Left renal cortex interstitium (tissue), 4 donors: ENCODE data around the gene POC1A. TPM values are rescaled to one million over a fixed set of nuclear protein-coding genes. Genes with fewer than 3 reads are reported as not detected.
"Not testable (repeated sequence)": the region's sequence is repeated elsewhere in the genome, so short reads cannot be mapped to it uniquely, and the experiment has no call there.

ENCODE experiments used
- DNase-seq, 4 donors: peaks; one replicate each; pipeline ENCODE4 v3.0.0-alpha.2; 2013; ENCODE audit warnings: low read depth in 4 of 4, low spot score in 2 of 4, missing footprints in 1 of 4
- polyA plus RNA-seq, 4 donors: library from polyadenylated mRNA; unstranded; fragments of 120-200 nt; gene quantifications; one replicate each; pipeline ENCODE4 v1.2.1, GENCODE V29; 2013; ENCODE audit not compliant: insufficient read length in 4 of 4

POC1A gene
- polyA plus RNA-seq, 4 donors, result 7.5 to 8.4 (median 7.9) TPM

DNA sequence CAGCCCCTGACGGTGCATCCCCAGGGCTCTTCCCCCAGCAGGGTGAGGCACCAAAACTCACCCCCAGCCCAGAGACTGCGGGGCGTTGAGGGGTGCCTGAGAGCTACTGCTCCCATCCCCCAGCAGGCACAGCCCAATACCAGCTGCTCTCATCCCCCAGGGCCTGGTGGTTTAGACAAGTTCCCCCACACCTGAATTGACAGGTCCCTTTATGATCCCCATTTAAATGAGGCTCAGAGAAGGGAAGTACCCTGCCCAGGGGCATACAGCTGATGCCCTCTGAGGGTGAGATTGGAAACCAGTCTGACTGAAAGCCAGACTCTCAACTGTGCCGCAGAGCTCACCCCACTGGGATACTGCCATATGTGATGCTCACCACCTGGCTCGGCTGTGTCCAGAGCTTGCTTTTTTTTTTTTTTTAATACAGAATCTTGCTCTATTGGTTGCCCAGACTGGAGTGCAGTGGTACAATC, 118.0 kb downstream of the POC1A start:
- no peak for DNase-seq

DNA sequence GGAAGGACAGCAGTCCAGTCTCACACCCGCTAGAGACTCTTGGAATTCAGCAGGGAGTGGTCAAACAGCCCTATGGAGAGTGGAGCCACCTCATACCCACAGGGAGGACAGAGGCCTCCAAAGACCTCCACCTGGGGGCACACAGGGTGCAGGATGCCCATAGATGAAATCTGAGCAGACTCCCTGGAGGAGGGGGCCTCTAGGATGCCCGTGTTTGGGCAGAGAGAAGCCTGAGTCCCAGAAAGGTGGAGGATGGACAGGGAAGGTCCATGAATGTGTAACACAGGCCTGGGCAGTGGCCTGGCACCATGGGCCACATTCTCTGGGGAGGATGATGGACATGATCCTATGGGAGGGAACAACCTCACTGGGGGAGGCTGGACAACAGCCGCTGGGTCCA, 119.6 kb downstream of the POC1A start:
- no peak for DNase-seq

DNA sequence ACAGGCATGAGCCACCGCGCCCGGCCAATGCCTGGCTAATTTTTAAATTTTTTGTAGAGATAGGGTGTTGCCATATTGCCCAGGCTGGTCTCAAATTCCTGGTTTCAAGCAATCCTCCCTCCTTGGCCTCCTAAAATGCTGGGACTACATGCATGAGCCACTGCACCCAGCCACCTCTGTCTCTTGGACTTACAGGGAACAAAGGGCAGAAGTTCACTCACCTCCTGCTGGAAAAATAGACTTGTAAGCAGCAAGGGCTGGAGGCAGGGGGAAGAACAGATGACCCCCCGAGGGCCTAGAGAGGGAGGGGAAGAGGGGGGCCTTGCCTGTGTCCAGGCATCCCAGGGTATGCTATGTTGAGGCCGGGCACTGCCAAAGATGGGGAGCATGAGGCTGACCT, 120.0 kb downstream of the POC1A start:
- no peak for DNase-seq

DNA sequence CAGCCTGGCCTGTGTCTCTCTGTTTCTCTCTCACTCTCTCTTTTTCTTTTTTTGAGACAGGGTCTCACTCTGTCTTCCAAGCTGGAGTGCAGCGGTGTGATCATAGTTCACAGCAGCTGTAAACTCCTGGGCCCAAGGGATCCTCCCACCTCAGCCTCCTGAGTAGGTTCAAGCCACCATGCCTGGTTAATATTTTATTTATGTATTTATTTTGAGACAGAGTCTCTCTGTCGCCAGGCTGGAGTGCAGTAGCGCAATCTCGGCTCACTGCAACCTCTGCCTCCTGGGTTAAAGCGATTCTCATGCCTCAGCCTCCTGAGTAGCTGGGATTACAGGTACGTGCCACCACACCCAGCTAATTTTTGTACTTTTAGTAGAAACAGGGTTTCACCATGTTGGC, 120.5 kb downstream of the POC1A start:
- not testable (repeated sequence) for DNase-seq

DNA sequence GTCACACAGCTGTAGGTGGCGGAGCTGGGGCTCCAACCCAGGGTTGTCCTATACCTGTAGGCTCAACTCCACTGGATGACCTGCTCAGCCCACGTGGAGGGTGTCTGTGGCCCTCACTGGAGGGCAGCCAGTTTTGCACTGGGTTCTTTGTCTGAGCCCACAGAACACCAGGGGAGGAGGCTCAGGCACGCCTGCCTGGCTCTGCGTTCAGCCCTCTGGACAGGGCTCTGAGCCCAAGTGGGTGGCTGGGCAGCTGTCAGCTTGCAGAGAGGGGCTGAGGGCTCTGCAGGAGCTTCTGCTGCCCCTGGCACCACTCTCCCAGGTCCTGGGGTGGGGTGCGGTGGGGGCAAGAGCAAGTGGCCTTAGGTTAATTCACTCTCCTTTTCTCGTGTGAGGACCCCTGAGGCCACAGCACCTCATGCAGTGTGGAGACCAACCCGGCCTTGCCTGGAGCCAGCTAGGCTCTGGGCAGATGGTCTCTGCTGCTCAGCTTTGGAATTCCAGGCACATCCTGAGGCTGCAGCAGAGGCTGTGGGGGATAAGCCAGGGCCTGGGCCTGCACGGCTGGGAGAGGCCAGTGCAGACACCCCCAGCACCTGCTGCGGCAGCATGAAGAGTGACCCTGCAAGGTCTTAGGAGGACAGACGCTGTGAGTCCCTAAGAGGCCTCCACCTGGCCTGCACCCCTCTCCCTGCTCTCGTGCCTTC, 121.4 kb downstream of the POC1A start:
- DNase-seq, result no peak

DNA sequence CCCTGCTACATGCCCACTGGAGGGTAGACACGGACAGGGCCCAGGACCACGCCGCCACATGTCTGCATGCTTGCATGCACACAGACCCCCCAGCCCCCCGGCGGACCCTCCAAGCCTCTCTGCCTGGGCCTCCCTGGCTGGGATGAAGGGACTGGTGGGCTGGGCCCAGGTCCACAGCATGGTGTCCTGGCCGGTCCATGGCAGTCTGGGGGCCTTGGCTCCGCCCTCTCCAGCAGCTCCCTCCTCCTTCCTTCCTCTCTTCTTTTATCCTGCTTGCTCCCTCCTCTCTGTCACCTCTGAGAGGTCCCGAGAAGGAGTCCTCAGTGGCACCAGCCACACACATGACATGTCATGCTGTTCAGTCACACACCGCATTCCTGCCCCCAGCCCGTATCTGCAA, 122.3 kb downstream of the POC1A start:
- no peak for DNase-seq

DNA sequence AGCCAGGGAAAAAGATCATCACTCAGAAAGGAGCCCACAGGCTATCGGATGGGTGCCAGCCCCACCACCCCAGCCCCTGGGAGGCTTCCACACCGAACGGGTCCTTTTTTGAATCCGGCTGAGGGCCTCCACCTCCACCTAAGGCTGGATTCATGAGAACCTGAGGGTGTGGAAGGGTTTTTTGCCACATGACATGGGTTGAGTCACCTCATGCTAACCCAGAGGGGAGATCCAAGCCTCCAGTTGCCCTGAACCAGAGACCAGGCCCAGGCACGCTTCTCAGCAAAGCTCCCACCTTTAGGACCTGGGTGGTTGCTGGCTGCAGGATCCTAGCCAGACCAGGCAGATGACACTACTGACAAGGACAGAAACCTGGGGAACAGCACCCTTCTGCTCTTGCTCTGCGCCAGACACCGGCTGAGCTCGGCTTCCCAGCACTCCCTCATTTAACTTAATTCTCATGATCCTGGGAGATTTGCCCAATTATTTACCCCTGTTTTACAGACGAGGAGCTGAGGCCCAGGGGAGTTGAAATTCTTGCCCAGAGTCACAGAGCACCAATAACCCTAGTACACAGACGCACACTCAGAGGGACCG, 123.4 kb downstream of the POC1A start:
- no peak for DNase-seq

DNA sequence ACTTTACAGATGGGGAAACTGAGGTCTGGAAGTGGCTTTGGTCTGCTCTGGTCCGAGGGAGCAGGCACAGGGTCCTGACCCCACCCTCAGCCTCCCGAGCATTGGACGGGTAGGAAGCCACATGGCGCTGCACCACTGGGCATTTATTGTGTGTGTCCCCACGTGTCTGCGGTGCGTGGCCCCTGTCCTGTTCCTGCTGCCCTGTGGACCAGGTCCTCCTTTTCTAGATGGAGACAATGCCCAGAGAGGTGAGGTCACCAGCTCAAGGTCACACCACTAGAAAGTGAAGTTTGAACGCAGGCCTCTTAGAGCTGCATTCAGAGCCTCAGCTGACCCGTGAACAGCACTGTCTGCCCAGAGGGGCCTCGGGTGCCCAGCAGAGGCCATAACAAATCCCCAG, 124.7 kb downstream of the POC1A start:
- no peak for DNase-seq

DNA sequence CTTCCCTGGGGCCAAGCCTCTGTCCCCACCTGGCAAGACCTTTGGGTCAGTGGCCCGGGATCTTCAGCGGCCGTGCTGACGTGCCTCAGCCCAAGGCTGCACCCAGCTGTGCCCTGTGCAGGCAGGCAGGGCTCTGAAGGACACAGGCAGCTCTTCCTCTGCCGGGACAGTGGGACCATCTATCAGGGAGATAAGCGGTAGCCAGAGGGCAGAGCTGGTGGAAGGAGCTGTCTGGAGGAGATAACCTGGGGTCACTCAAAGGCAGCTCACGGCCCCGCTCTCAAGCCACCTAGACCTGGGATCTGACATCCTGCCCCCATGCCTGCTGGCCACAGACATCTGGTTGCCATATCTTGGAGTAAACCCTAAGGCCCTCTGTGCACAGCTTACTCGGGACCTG, 125.2 kb downstream of the POC1A start:
- no peak for DNase-seq

DNA sequence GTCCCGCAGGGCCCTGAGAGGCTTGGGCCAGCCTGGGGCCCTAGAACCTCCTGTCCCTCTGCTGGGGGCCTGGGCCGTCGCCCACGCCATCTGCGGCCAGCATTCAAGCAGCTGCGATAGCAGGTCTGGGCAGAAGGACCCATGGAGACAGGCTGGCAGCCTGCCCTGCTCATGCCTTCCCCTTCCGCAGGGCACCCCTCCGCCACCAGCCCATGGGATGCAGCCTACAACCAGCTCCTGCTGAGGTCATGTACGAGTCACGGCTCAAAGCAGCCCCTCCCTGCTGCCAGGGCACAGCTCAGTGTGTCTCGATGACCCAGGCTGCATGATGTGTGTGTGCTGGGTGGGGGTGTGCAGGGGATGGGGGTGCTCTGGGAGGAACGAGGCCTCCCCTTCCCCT, 125.7 kb downstream of the POC1A start:
- no peak for DNase-seq

DNA sequence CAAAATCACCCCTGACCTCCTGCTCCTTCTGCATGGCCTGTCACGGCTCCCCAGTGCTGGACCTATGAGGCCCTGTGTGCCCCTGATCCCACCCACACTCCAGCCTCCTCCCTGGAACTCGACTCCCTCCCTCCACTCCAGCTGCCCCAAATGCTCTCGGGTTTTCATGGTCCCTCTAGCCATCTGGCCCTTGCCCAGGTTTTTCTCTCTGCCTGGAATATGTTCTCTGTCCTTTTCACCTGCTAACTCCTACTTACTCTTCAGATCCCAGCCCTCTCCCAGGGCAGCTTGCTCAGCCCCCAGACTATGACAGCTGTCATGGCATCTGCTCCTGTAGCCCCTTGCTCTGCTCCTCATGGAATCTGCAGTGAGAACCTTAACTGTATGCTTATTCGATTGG, 128.2 kb downstream of the POC1A start:
- DNase-seq, result no peak

DNA sequence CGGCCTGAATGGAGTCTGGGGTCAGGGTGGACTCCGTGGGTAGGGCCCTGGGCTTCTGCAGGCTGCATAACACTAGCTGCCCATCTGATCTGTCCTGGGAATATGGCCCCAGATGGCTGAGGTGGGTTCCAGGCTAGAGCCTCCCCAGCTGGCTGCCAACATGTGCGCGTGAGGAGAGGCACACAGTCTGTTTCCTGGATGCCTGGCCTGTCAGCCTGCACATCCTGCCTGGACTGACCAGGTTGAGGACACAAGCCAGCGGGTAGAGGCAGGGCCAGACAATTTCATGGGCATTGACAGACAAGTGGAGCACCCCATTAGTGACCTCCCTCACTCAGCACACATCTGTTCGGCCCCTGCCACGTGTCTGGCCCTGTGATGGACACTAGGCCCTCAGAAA, 128.8 kb downstream of the POC1A start:
- DNase-seq, result no peak

Other genes starting within 250 kb of the POC1A start
- gene RRP9, start 212.5 kb downstream of the POC1A start, polyA plus RNA-seq, result 10 to 100 TPM; 18.0 to 24.5 (median 21.3) TPM
- 10 to 100 TPM; 14.6 to 22.7 (median 20.0) TPM for gene PARP3, start 212.1 kb downstream of the POC1A start, polyA plus RNA-seq
- gene GPR62, start 199.0 kb downstream of the POC1A start, polyA plus RNA-seq, result under 1 TPM; 0.37 to 0.83 (median 0.59) TPM
- gene PCBP4, start 187.0 kb downstream of the POC1A start, polyA plus RNA-seq, result 10 to 100 TPM; 51.1 to 83.6 (median 70.1) TPM
- 10 to 100 TPM; 82.8 to 96.5 (median 85.3) TPM for gene ABHD14B, start 180.4 kb downstream of the POC1A start, polyA plus RNA-seq
- 10 to 100 TPM; 24.2 to 36.6 (median 29.8) TPM for gene ABHD14A, start 179.4 kb downstream of the POC1A start, polyA plus RNA-seq
- 100 to 1,000 TPM in 3 of 4 donors, 10 to 100 TPM in 1; 98.5 to 137 (median 115) TPM for gene ACY1, start 170.9 kb downstream of the POC1A start, polyA plus RNA-seq
- 1,000 to 10,000 TPM; 1,583 to 1,933 (median 1,778) TPM for gene RPL29, start 158.5 kb downstream of the POC1A start, polyA plus RNA-seq
- 10 to 100 TPM; 14.6 to 21.5 (median 18.2) TPM for gene DUSP7, start 97.9 kb downstream of the POC1A start, polyA plus RNA-seq
- 10 to 100 TPM; 44.4 to 48.8 (median 47.9) TPM for gene ALAS1, start 43.7 kb upstream of the POC1A start, polyA plus RNA-seq
- gene TLR9, start 71.2 kb upstream of the POC1A start, polyA plus RNA-seq, result under 1 TPM; 0.17 to 0.33 (median 0.18) TPM
- 10 to 100 TPM; 25.9 to 40.3 (median 32.0) TPM for gene TWF2, start 84.7 kb upstream of the POC1A start, polyA plus RNA-seq
- 10 to 100 TPM; 19.3 to 22.3 (median 20.0) TPM for gene PPM1M, start 91.3 kb upstream of the POC1A start, polyA plus RNA-seq
- 100 to 1,000 TPM in 2 of 4 donors, 10 to 100 TPM in 2; 91.4 to 111 (median 101) TPM for gene WDR82, start 124.2 kb upstream of the POC1A start, polyA plus RNA-seq
- 10 to 100 TPM; 26.5 to 45.0 (median 38.3) TPM for gene GLYCTK, start 133.4 kb upstream of the POC1A start, polyA plus RNA-seq
- 10 to 100 TPM in 2 of 4 donors, 1 to 10 TPM in 2; 5.9 to 14.9 (median 10.7) TPM for gene DNAH1, start 161.9 kb upstream of the POC1A start, polyA plus RNA-seq